ENCODE measurements around the gene WDR93. TPM values are rescaled to one million over a fixed set of nuclear protein-coding genes. Genes with fewer than 3 reads are reported as not detected.
A peak's percentile ranks its signal among the peaks of the same experiment; 100 is the strongest.
"Not testable (repeated sequence)": the region's sequence is repeated elsewhere in the genome, so short reads cannot be mapped to it uniquely, and the experiment has no call there.

The WDR93 gene
- total RNA-seq, 1 donor, result not detected

DNA sequence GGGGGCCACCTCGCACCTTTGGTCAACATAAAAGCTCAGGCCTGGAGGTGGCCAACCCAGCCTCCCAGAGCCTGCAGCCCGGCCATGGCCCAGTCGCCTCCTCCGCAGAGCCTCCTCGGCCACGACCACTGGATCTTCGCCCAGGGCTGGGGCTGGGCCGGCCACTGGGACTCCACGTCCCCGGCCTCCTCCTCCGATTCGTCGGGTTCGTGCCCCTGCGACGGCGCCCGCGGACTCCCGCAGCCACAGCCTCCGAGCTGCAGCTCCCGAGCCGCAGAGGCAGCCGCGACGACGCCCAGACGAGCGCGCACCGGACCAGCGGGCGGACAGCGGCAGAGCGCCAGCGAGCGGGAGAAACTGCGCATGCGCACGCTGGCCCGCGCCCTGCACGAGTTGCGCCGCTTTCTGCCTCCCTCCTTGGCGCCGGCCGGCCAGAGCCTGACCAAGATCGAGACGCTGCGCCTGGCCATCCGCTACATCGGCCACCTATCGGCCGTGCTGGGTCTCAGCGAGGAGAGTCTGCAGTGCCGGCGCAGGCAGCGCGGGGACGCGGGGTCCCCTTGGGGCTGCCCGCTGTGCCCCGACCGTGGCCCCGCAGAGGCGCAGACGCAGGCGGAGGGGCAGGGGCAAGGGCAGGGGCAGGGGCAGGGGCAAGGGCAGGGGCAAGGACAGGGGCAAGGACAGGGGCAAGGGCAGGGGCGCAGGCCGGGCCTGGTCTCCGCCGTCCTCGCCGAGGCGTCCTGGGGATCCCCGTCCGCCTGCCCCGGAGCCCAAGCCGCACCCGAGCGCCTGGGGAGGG lies 85.9 kb downstream of the WDR93 start, which contains the start of gene MESP2:
MESP2 (plus strand) TSS at position 59 of the 799 bp plus-strand sequence; CDS start at position 85, 26 bp downstream.
- H3K27me3 ChIP-seq (ENCODE audit: insufficient read depth, low read length), result peaks cover 3% of the 10 kb centered on the region
- H3K4me3 ChIP-seq (ENCODE audit: low read length), result peak within 1 kb of the TSS; percentile 13
- H3K4me1 ChIP-seq (ENCODE audit: insufficient read depth, low read length), result peaks cover 35% of the 10 kb centered on the region
- H3K9me3 ChIP-seq (ENCODE audit: low read depth, low read length), result no peaks in the 10 kb centered on the region

DNA sequence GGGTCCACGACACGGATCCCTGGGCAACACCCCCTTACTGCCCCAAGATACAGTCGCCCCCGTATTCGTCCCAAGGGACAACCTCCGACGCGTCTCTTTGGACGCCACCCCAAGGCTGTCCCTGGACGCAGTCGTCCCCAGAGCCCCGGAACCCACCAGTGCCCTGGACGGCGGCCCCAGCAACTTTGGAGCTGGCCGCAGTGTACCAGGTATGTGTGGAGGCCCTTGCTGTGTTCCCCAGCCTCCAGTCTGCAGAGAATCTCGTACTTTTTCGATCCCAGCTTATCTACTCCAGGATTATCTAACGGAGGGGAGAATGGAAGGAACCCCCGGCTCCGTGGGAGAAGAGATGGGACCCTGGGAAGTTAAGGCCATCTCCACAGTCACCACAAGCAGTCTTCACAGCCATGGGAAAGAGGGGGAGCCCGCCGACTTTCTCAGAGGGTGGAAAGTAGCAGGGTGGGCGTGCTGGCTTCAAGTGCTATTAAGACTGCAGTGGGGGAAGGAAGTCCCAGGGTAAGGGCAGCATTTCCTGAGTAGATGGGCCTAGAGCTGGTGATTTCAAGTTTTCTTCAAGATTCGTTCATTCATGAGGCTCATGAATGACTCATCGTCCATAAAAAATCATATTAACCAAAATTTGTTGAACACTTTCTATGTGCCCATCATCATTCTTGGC lies 86.6 kb downstream of the WDR93 start:
- Histone ChIP-seq H3K9me3 (ENCODE audit: low read depth, low read length) (no peaks in the 10 kb centered on the region), H3K4me1 (ENCODE audit: insufficient read depth, low read length) (peaks cover 42% of the 10 kb centered on the region), H3K27me3 (ENCODE audit: insufficient read depth, low read length) (peaks cover 3% of the 10 kb centered on the region), H3K4me3 (ENCODE audit: low read length) (no peak overlapping the region)

DNA sequence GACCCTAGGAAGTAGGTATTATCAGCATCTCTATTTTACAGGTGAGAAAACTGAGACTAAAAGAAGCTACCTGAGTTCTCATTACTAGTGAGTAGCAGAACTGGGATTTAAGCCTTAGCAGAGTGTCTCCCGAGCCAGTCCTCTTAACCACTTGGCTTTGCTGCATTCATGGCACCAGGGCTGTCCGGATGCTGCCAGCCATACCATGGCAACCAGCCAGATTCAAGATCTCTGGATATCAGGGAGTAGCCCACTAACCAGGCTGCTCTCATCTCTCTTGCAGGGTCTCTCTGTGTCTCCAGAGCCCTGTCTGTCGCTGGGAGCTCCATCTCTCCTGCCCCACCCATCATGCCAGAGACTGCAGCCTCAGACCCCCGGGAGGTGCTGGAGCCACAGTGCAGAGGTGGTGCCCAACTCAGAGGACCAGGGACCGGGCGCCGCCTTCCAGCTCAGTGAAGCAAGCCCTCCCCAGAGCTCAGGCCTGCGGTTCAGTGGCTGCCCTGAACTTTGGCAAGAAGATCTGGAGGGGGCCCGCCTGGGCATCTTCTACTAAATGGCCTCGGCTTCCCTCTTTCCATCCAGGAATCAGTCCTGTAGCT lies 87.3 kb downstream of the WDR93 start:
- peaks cover 48% of the 10 kb centered on the region for H3K4me1 ChIP-seq (ENCODE audit: insufficient read depth, low read length)
- peaks cover 3% of the 10 kb centered on the region for H3K27me3 ChIP-seq (ENCODE audit: insufficient read depth, low read length)
- H3K4me3 ChIP-seq (ENCODE audit: low read length), result no peak overlapping the region
- no peaks in the 10 kb centered on the region for H3K9me3 ChIP-seq (ENCODE audit: low read depth, low read length)

DNA sequence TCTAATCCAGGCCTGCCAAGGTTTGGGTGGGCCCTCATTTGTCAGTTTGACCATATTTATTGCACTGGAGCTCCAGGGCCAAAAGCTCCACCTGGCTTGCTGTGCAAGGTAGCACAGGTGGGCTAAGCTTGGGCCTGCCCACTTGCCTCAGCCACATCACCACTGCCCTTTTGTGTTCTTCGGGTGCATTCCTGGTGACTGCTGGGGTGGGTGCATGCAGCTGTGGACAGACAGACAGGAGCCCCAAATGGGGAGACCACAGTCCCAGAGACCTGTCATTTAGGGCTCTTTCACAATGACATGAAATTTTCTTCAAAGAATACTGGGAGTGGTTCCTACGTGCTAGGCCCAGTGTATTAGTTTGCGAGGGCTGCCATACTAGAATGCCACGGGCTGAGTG lies 88.2 kb downstream of the WDR93 start:
- Histone ChIP-seq H3K4me3 (ENCODE audit: low read length) (no peak overlapping the region), H3K27me3 (ENCODE audit: insufficient read depth, low read length) (peaks cover 3% of the 10 kb centered on the region), H3K9me3 (ENCODE audit: low read depth, low read length) (no peaks in the 10 kb centered on the region), H3K4me1 (ENCODE audit: insufficient read depth, low read length) (peaks cover 48% of the 10 kb centered on the region)

- Histone ChIP-seq H3K4me3 (ENCODE audit: low read length) (no peak overlapping the region), H3K4me1 (ENCODE audit: insufficient read depth, low read length) (peaks cover 48% of the 10 kb centered on the region), H3K27me3 (ENCODE audit: insufficient read depth, low read length) (peaks cover 1% of the 10 kb centered on the region), H3K9me3 (ENCODE audit: low read depth, low read length) (no peaks in the 10 kb centered on the region)
Observed at GRCh38 chr15:89780601-89781000, 90.0 kb downstream of the WDR93 start.

DNA sequence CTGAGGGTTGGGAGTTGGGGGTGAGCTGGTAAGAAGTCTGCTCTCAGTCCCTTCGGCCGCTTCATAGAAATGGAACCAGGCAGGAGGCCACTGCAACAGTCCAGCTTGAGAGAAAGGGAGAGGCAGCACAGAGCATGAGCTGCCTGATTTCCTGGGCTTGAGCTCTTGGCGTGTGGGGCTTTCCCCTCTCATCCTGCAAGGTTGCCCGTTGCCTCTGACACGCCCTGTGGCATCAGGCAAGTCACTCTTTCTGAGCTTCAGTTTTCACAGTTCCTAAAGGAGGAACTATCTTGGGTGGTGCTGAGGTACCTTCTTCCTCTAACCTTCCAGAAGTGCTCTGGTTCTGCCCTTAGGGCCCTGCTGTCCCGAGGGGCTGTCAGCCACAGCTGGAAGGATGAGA lies 90.4 kb downstream of the WDR93 start:
- Histone ChIP-seq H3K27me3 (ENCODE audit: insufficient read depth, low read length) (no peaks in the 10 kb centered on the region), H3K4me1 (ENCODE audit: insufficient read depth, low read length) (peaks cover 43% of the 10 kb centered on the region), H3K4me3 (ENCODE audit: low read length) (no peak overlapping the region), H3K9me3 (ENCODE audit: low read depth, low read length) (no peaks in the 10 kb centered on the region)

DNA sequence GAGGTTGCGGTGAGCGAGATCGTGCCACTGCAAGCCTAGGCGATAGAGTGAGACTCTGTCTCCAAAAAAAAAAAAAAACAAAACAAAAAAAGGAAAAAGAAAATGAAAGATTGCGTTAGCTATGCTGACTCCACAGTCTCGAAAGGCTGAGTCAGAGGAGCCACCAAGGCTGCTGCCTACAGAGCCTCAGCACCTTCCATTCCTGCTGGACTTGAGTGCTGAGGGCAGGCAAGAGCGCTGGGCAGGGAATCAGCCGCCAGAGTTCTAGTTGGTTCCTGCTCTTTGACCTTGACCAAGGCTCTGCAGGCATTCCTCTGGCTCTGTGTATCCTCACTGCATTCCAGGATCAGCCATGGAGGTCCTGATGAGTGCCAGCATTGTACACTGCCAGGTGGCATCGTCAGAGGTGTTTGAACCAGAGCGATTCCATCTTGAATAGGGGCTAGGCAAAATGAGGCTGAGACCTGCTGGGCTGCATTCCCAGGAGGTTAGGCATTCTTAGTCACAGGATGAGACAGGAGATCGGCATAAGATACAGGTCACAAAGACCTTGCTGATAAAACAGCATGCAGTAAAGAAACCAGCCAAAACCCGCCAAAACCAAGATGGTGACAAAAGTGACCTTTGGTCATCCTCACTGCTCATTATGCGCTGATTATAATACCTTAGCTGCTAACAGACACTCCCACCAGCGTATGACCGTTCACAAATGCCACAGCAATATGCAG lies 91.4 kb downstream of the WDR93 start:
- H3K27me3 ChIP-seq (ENCODE audit: insufficient read depth, low read length), result no peaks in the 10 kb centered on the region
- H3K9me3 ChIP-seq (ENCODE audit: low read depth, low read length), result no peaks in the 10 kb centered on the region
- H3K4me1 ChIP-seq (ENCODE audit: insufficient read depth, low read length), result peaks cover 33% of the 10 kb centered on the region
- no peak overlapping the region for H3K4me3 ChIP-seq (ENCODE audit: low read length)

DNA sequence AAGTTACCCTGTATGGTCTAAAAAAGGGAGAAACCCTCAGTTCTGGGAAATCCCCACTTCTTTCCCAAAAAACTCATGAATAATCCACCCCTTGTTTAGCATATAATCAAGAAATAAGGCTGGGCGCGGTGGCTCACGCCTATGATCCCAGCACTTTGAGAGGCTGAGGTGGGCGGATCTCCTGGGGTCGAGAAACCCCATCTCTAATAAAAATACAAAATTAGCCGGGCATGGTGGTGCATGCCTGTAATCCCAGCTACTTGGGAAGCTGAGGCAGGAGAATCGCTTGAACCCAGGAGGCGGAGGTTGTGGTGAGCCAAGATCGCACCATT lies 92.0 kb downstream of the WDR93 start:
- not testable (repeated sequence) for H3K4me3 ChIP-seq (ENCODE audit: low read length); H3K9me3 ChIP-seq (ENCODE audit: low read depth, low read length); H3K27me3 ChIP-seq (ENCODE audit: insufficient read depth, low read length)
- peaks cover 29% of the 10 kb centered on the region for H3K4me1 ChIP-seq (ENCODE audit: insufficient read depth, low read length)

GRCh38 chr15:89783111-89783860 lies 92.7 kb downstream of the WDR93 start:
- Histone ChIP-seq H3K4me3 (ENCODE audit: low read length) (no peak overlapping the region), H3K27me3 (ENCODE audit: insufficient read depth, low read length) (no peaks in the 10 kb centered on the region), H3K9me3 (ENCODE audit: low read depth, low read length) (peaks cover 8% of the 10 kb centered on the region), H3K4me1 (ENCODE audit: insufficient read depth, low read length) (peaks cover 29% of the 10 kb centered on the region)

GRCh38 chr15:89783861-89784685 lies 93.5 kb downstream of the WDR93 start:
- peaks cover 29% of the 10 kb centered on the region for H3K4me1 ChIP-seq (ENCODE audit: insufficient read depth, low read length)
- no peaks in the 10 kb centered on the region for H3K27me3 ChIP-seq (ENCODE audit: insufficient read depth, low read length)
- peaks cover 8% of the 10 kb centered on the region for H3K9me3 ChIP-seq (ENCODE audit: low read depth, low read length)
- H3K4me3 ChIP-seq (ENCODE audit: low read length), result no peak overlapping the region

- peaks cover 29% of the 10 kb centered on the region for H3K4me1 ChIP-seq (ENCODE audit: insufficient read depth, low read length)
- peaks cover 8% of the 10 kb centered on the region for H3K9me3 ChIP-seq (ENCODE audit: low read depth, low read length)
- H3K27me3 ChIP-seq (ENCODE audit: insufficient read depth, low read length), result no peaks in the 10 kb centered on the region
- no peak overlapping the region for H3K4me3 ChIP-seq (ENCODE audit: low read length)
Observed at GRCh38 chr15:89784686-89784960, 94.0 kb downstream of the WDR93 start.

DNA sequence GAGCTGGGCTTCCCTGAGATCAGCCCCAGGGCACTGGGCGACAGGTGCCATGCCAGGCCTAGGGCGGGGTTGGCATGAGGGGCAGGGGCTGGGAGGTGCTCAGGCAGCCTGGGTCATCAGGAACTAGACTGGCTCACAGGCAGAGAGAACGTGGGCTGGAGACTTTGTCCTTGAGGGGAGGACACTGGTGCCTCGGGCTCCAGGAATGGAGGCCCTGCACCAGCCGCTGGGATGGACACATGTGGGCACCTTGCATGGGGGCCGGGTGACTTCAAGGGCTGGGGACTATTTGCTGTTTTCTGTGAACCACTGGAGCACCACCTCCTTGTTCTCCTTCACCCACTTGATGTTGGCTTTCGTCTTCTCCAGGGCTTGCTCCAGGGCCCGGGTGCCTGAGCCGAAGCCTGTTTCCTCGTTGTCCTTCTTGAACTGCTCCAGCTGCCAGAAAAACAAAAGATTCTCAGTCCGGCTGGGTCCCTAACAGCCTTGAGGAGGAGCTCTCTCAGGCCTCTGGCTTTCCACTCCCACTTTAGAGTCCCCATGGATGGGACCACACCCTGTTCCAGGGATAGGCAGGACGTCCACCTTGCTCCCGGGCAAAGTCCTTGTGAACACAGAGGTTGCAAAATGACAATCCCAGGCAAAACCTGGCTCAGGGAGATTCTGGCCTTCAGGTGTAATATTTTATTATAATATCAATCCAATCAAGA lies 94.6 kb downstream of the WDR93 start:
- H3K27me3 ChIP-seq (ENCODE audit: insufficient read depth, low read length), result no peaks in the 10 kb centered on the region
- peaks cover 26% of the 10 kb centered on the region for H3K4me1 ChIP-seq (ENCODE audit: insufficient read depth, low read length)
- H3K4me3 ChIP-seq (ENCODE audit: low read length), result no peak overlapping the region
- H3K9me3 ChIP-seq (ENCODE audit: low read depth, low read length), result peaks cover 8% of the 10 kb centered on the region

- Histone ChIP-seq H3K4me1 (ENCODE audit: insufficient read depth, low read length) (peaks cover 21% of the 10 kb centered on the region), H3K4me3 (ENCODE audit: low read length) (no peak overlapping the region), H3K27me3 (ENCODE audit: insufficient read depth, low read length) (no peaks in the 10 kb centered on the region), H3K9me3 (ENCODE audit: low read depth, low read length) (peaks cover 8% of the 10 kb centered on the region)
Observed at GRCh38 chr15:89785774-89786140, 95.1 kb downstream of the WDR93 start.

Measured in mononuclear cell (primary cell).